Natural killer cell treated with Interleukin-12 subunit alpha and Interleukin-12 subunit beta and Interleukin-15 and Interleukin-18, amount 100 ng/mL, for 72 hours (primary cell): ENCODE measurements around the gene SLC35C1. TPM values are rescaled to one million over a fixed set of nuclear protein-coding genes. Genes with fewer than 3 reads are reported as not detected.

ENCODE experiments used
- total RNA-seq, 2 donors: library from RNA; stranded (reverse); gene quantifications; one replicate each; pipeline ENCODE4 v1.2.3, GENCODE V29; 2022

Gene SLC35C1
- total RNA-seq, 2 donors from 2014 or later = 15.9 to 18.7 TPM

Other genes starting within 250 kb of the SLC35C1 start
- not detected for gene CHST1, start 139.5 kb upstream of the SLC35C1 start, total RNA-seq
- gene CRY2, start 42.3 kb downstream of the SLC35C1 start, total RNA-seq = 10 to 100 TPM; 22.8 to 28.5 TPM
- 1 to 10 TPM; 2.0 to 3.4 TPM for gene MAPK8IP1, start 80.5 kb downstream of the SLC35C1 start, total RNA-seq
- gene FREY1, start 102.1 kb downstream of the SLC35C1 start, total RNA-seq = 1 to 10 TPM; 4.2 to 4.9 TPM
- 10 to 100 TPM; 55.3 to 62.8 TPM for gene PEX16, start 112.7 kb downstream of the SLC35C1 start, total RNA-seq
- 1 to 10 TPM in 1 of 2 donors, not detected in 1; 2.0 TPM for gene LARGE2, start 117.5 kb downstream of the SLC35C1 start, total RNA-seq